Ramos (cell line): ENCODE measurements around the gene CLEC2D.

Source experiments
- in situ Hi-C: fragments of 300-500 bp; cut with MboI; formaldehyde crosslinking; loops from one replicate; pipeline ENCODE4 v1.14.3; 2022; ENCODE audit warnings: low sequenced_read_pairs; ENCODE audit not compliant: unreplicated experiment

CLEC2D gene

GRCh38 chr12:9669534-9669933, at the start of gene CLEC2D:
TSS of gene CLEC2D (plus strand) at chr12:9669713. CDS start at chr12:9669735, 22 bp downstream.
- in situ Hi-C loops, result loop anchor here (25.0 kb wide), 1 partner anchor 718 kb away; the partner anchor contains the start of gene KLRK1

- in situ Hi-C loops, result no loop called here
These were observed 44.5 kb upstream of the CLEC2D start for GRCh38 chr12:9625019-9625418.

- in situ Hi-C loops, result no loop called here
These were observed 43.2 kb upstream of the CLEC2D start for GRCh38 chr12:9626291-9626690.

GRCh38 chr12:9626821-9627220, 42.7 kb upstream of the CLEC2D start:
- in situ Hi-C loops, result no loop called here

GRCh38 chr12:9632766-9633165, 36.7 kb upstream of the CLEC2D start:
- in situ Hi-C loops, result loop anchor here (5.0 kb wide), 1 partner anchor 75 kb away; no protein-coding TSS in a partner anchor

- in situ Hi-C loops, result loop anchor here (5.0 kb wide), 1 partner anchor 73 kb away; no protein-coding TSS in a partner anchor
These were observed 35.2 kb upstream of the CLEC2D start for GRCh38 chr12:9634177-9634803.

GRCh38 chr12:9634969-9635754, 34.4 kb upstream of the CLEC2D start:
- in situ Hi-C loops, result loop anchor here (5.0 kb wide), 1 partner anchor 72 kb away; no protein-coding TSS in a partner anchor

GRCh38 chr12:9636150-9636850, 33.2 kb upstream of the CLEC2D start:
- in situ Hi-C loops, result no loop called here

GRCh38 chr12:9636851-9637206, 32.7 kb upstream of the CLEC2D start:
- in situ Hi-C loops, result no loop called here

- in situ Hi-C loops, result no loop called here
These were observed 29.5 kb upstream of the CLEC2D start for GRCh38 chr12:9640024-9640423.

GRCh38 chr12:9642606-9643265, 26.8 kb upstream of the CLEC2D start:
- in situ Hi-C loops, result no loop called here

- in situ Hi-C loops, result no loop called here
These were observed 26.2 kb upstream of the CLEC2D start for GRCh38 chr12:9643266-9643660.

- in situ Hi-C loops, result loop anchor here (5.0 kb wide), 1 partner anchor 92 kb away; no protein-coding TSS in a partner anchor
These were observed 24.4 kb upstream of the CLEC2D start for GRCh38 chr12:9644985-9645551.

GRCh38 chr12:9646794-9647781, 22.4 kb upstream of the CLEC2D start:
- in situ Hi-C loops, result loop anchor here (5.0 kb wide), 1 partner anchor 90 kb away; no protein-coding TSS in a partner anchor

- in situ Hi-C loops, result loop anchor here (5.0 kb wide), 1 partner anchor 89 kb away; no protein-coding TSS in a partner anchor
These were observed 21.4 kb upstream of the CLEC2D start for GRCh38 chr12:9647825-9648700.

GRCh38 chr12:9648701-9649531, 20.6 kb upstream of the CLEC2D start:
- in situ Hi-C loops, result loop anchor here (5.0 kb wide), 1 partner anchor 88 kb away; no protein-coding TSS in a partner anchor

- in situ Hi-C loops, result loop anchor here (5.0 kb wide), 1 partner anchor 88 kb away; no protein-coding TSS in a partner anchor
These were observed 20.0 kb upstream of the CLEC2D start for GRCh38 chr12:9649532-9649940.
